Measurements from ENCODE around the gene ABI3BP. TPM values are rescaled to one million over a fixed set of nuclear protein-coding genes. Genes with fewer than 3 reads are reported as not detected.

ABI3BP gene
- total RNA-seq, 1 experiment from 2014 or later, result 0.15 TPM

- ChIA-PET POLR2A (no interaction called here), CTCF (no interaction called here), RAD21 (ENCODE audit: low non-redundant PET in 1 of 2, low total read pairs in 2 of 2, uncharacterized antibody in 2 of 2, unreplicated experiment in 2 of 2) (no interaction called here)
- intact Hi-C loops (cut with micrococcal nuclease), result no loop called here
- Histone ChIP-seq H3K9me3 (ENCODE audit: control insufficient read depth in 1 of 2, insufficient read depth in 1 of 2, low read depth in 1 of 2, low read length in 2 of 2) (no peaks in the 10 kb centered on the region), H3K9me2 (ENCODE audit: insufficient read depth) (no peaks in the 10 kb centered on the region), H3K36me3 (ENCODE audit: control insufficient read depth in 1 of 2, insufficient read depth in 2 of 2, low read length in 2 of 2) (no peaks in the 10 kb centered on the region), H3K27ac (ENCODE audit: low read depth, low read length) (no peak overlapping the region), H3K79me2 (ENCODE audit: insufficient read depth, low read length) (no peaks in the 10 kb centered on the region), H3K27me3 (ENCODE audit: insufficient read depth, low read length) (no peaks in the 10 kb centered on the region), H2AFZ (ENCODE audit: low read depth, low read length, poor library complexity, severe bottlenecking) (peak overlapping the region; percentile 87), H4K20me1 (ENCODE audit: insufficient read depth) (no peaks in the 10 kb centered on the region), H3K4me2 (ENCODE audit: low read length) (no peak overlapping the region), H3K4me1 (ENCODE audit: control insufficient read depth in 1 of 2, insufficient read depth in 2 of 2, low read length in 2 of 2) (peaks cover 16 to 34% of the 10 kb centered on the region in 2 experiments), H3K9ac (ENCODE audit: low read length) (no peak overlapping the region), H3K4me3 (replicated peaks in 1 of 2; ENCODE audit: low read depth in 1 of 2, low read length in 2 of 2) (no peak overlapping the region)
- BruUV-seq (replicated peaks), result no TSS peak
- TF ChIP-seq CBX3 (IDR thresholded peaks at IDR 0.05; ENCODE audit: low read depth) (no peak), SIN3A (IDR thresholded peaks at IDR 0.05; ENCODE audit: low read depth) (no peak), CEBPB (IDR thresholded peaks at IDR 0.05; ENCODE audit: low read depth) (no peak), FOSL1 (IDR thresholded peaks at IDR 0.05; ENCODE audit: low read depth) (no peak), YY1 (IDR thresholded peaks at IDR 0.05; ENCODE audit: extremely low read depth, insufficient replicate concordance, low read depth, low read length) (no peak), SRF (IDR thresholded peaks at IDR 0.05; ENCODE audit: low read depth) (no peak), TCF7L2 (IDR thresholded peaks at IDR 0.05; ENCODE audit: borderline replicate concordance, extremely low read depth, insufficient read depth, insufficient read length) (no peak), ZBTB33 (IDR thresholded peaks at IDR 0.05; ENCODE audit: extremely low read depth, insufficient replicate concordance, low read length) (no peak), JUND (IDR thresholded peaks at IDR 0.05) (no peak), ZNF274 (IDR thresholded peaks at IDR 0.05; ENCODE audit: low read depth, low read length) (no peak), RAD21 (IDR thresholded peaks at IDR 0.05; ENCODE audit: low read depth) (no peak), EGR1 (IDR thresholded peaks at IDR 0.05; ENCODE audit: low read depth) (no peak), EZH2 (IDR thresholded peaks at IDR 0.05) (no peak)
- no peak for DNase-seq (ENCODE audit: low read depth, low spot score)
- ATAC-seq, result no peak
These were observed 44.4 kb upstream of the ABI3BP start for GRCh38 chr3:101037613-101038012.
